Muscle of leg (tissue), 11 donors: ENCODE measurements around the gene ARID1A. TPM values are rescaled to one million over a fixed set of nuclear protein-coding genes. Genes with fewer than 3 reads are reported as not detected.

Experiments used
- DNase-seq: peaks from one replicate; pipeline ENCODE4 v3.0.0; 2013
- H3K27ac ChIP-seq: one replicate; pipeline ENCODE4 v1.5.1; 2013; ENCODE audit warnings: mild to moderate bottlenecking, low read length, control low read depth
- H3K27me3 ChIP-seq: one replicate; pipeline ENCODE4 v1.6.1; 2013; ENCODE audit warnings: low read length; ENCODE audit not compliant: control insufficient read depth, insufficient read depth
- H3K36me3 ChIP-seq: one replicate; pipeline ENCODE4 v1.6.1; 2013; ENCODE audit warnings: low read length; ENCODE audit not compliant: control insufficient read depth, insufficient read depth
- H3K4me1 ChIP-seq: one replicate; pipeline ENCODE4 v1.6.1; 2013; ENCODE audit warnings: low read length; ENCODE audit not compliant: control insufficient read depth, insufficient read depth
- H3K4me3 ChIP-seq: one replicate; pipeline ENCODE4 v1.5.1; 2013; ENCODE audit warnings: low read length, control low read depth
- H3K9me3 ChIP-seq: replicated peaks from 2 replicates; pipeline ENCODE4 v1.6.1; 2013; ENCODE audit warnings: low read depth, low read length; ENCODE audit not compliant: control insufficient read depth
- WGBS: methylation state at CpG from one replicate; pipeline ENCODE4 v1.1.5; 2013; ENCODE audit warnings: missing lambda C conversion rate; ENCODE audit not compliant: insufficient coverage; 5-methylcytosine and 5-hydroxymethylcytosine counted together
- polyA plus RNA-seq, 8 donors: library from polyadenylated mRNA; unstranded; fragments of 120-200 nt; gene quantifications; one replicate each; pipeline versions ENCODE4 v1.2.1 to v1.2.3, GENCODE V29; 2013; ENCODE audit warnings: inconsistent platforms in 1 of 8, low replicate concordance in 1 of 8; ENCODE audit not compliant: insufficient read length in 8 of 8, insufficient read depth in 1 of 8
- total RNA-seq: library from RNA; stranded (reverse); fragments of 120-200 nt; gene quantifications from one replicate; pipeline ENCODE4 v1.2.4, GENCODE V29; 2013

The ARID1A gene
- total and polyA plus RNA-seq, 9 donors: 22.1 to 63.5 (median 44.6) TPM

DNA sequence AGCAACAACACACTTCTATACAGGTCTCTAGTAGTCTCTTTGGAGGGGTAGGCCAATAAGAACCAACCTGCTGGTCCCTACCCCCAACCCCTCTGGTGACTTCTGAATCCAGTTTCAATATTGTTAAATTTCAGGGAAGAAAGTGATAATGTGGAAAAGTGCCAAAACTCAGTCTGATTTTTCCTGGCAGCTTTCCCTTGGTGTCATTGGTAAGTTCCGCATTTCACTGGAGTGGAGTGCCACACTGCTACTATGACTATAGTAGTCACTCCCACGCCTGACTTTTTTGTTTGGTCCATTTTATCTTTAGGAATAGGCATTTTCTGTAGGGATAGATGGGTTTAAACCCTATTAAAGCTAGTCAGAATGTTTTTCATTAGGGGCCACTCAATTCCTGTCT lies 5.7 kb upstream of the ARID1A start:
- Histone ChIP-seq H3K27me3 (no peaks in the 10 kb centered on the region), H3K9me3 (no peaks in the 10 kb centered on the region), H3K36me3 (no peaks in the 10 kb centered on the region), H3K27ac (no peak overlapping the region), H3K4me1 (peaks cover 23% of the 10 kb centered on the region), H3K4me3 (no peak overlapping the region)
- no CpG with 5 or more reads among the region's 2 CpGs for WGBS
- peak; percentile 47 for DNase-seq

DNA sequence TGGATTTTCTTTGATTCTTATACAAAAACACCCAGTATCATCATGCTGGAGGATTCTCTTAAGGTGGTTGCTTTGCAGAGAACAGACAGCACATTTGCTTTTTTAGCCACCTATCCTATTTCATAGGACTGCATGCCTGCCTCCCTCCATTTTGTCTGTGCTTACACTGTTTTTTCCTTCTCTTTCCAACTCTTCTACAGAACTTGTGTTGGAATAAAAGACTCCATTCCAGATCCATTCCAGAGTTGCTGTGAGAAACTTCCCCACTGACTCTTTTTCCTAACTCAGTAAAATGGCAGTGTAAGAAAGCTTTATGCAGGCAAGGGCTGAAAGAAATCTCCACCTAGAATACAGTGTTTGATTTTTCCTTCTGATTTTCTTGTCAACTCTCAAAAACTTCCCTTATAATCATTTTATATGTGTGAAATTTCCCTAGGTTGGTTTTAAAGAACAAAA lies 5.2 kb upstream of the ARID1A start:
- DNase-seq: peak; percentile 70

GRCh38 chr1:26692211-26692792 lies 3.5 kb upstream of the ARID1A start:
- Histone ChIP-seq H3K27ac (peak overlapping the region; percentile 98), H3K4me3 (peak overlapping the region; percentile 61), H3K36me3 (no peaks in the 10 kb centered on the region), H3K9me3 (no peaks in the 10 kb centered on the region), H3K4me1 (peaks cover 24% of the 10 kb centered on the region), H3K27me3 (no peaks in the 10 kb centered on the region)
- DNase-seq: peak; percentile 98
- under 1% methylated on average over 27 of the region's 30 CpGs for WGBS

More for the DNA sequence above, 5.2 kb upstream of the ARID1A start:
- Histone ChIP-seq H3K36me3 (no peaks in the 10 kb centered on the region), H3K27me3 (no peaks in the 10 kb centered on the region), H3K9me3 (no peaks in the 10 kb centered on the region), H3K27ac (no peak overlapping the region), H3K4me3 (no peak overlapping the region), H3K4me1 (peaks cover 24% of the 10 kb centered on the region)

GRCh38 chr1:26692793-26693490 lies 2.9 kb upstream of the ARID1A start:
- 0% methylated on average over 21 of the region's 34 CpGs for WGBS

DNA sequence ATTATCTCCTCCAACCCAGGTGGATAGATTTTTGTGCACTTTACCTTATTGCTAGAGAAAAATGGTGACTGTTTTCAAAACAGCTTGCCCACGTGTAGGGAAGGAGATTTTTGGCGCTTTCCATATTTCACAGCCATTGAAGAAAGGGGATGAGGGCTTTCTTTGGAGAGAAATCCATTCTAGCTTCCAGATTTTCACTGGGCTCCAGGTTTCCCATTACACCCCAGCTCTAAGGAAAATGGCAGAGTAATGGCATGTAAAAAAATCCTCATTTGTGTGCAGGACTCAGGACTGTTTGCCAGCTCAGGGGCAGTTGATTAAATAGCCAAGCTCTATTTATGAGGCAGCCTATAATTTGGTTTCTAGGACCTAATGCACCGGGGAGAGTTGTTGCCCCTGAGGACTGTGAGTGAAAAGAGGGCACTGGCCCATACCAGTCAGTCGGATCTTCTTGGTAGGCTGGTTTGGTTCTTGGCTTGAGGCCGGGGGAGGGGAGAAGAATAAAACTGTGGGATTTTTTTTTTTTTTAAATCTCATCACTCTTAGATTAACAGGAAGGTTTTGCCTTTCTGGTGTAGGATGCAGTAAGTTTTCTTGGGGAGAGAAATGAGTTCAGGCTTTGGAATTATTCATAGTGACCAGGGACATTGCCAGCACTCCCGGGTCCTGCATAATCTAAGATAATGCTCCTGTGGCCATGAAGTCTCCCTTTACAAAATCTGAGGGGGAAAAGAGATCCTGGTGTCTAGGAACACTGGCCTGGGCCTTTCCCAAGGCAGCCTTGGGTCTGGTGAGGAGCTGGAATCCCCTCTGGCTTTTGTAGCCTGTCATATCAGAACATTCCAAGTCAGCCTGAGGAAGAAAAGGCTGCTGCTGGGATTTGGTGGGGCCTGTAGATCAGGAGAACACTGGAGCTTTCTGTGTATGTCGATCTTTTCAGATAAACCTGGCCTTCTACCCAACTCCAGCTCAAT lies 1.9 kb upstream of the ARID1A start:
- H3K27me3 ChIP-seq: no peaks in the 10 kb centered on the region
- WGBS: 15% methylated on average over 2 of the region's 7 CpGs
- H3K36me3 ChIP-seq: no peaks in the 10 kb centered on the region
- peak; percentile 48 for DNase-seq
- H3K9me3 ChIP-seq: no peaks in the 10 kb centered on the region
- H3K4me3 ChIP-seq: peak overlapping the region; percentile 61
- peak overlapping the region; percentile 98 for H3K27ac ChIP-seq
- H3K4me1 ChIP-seq: peaks cover 24% of the 10 kb centered on the region

More at GRCh38 chr1:26692793-26693490, 2.9 kb upstream of the ARID1A start:
- Histone ChIP-seq H3K4me3 (peak overlapping the region; percentile 61), H3K4me1 (peaks cover 24% of the 10 kb centered on the region), H3K9me3 (no peaks in the 10 kb centered on the region), H3K36me3 (no peaks in the 10 kb centered on the region), H3K27me3 (no peaks in the 10 kb centered on the region), H3K27ac (peak overlapping the region; percentile 98)
- peak; percentile 99 for DNase-seq

- WGBS: 4% methylated on average over 13 of the region's 14 CpGs
- Histone ChIP-seq H3K9me3 (no peaks in the 10 kb centered on the region), H3K4me3 (peak overlapping the region; percentile 59), H3K36me3 (no peaks in the 10 kb centered on the region), H3K4me1 (peaks cover 29% of the 10 kb centered on the region), H3K27ac (peak overlapping the region; percentile 98), H3K27me3 (no peaks in the 10 kb centered on the region)
- DNase-seq: no peak
These were observed 1.0 kb upstream of the ARID1A start for GRCh38 chr1:26694638-26695355.

GRCh38 chr1:26696119-26696653 lies 371 bp downstream of the ARID1A start:
- under 1% methylated on average over 47 of the region's 72 CpGs for WGBS
- Histone ChIP-seq H3K36me3 (peaks cover 2% of the 10 kb centered on the region), H3K4me1 (peaks cover 36% of the 10 kb centered on the region), H3K27ac (peak overlapping the region; percentile 87), H3K27me3 (no peaks in the 10 kb centered on the region), H3K4me3 (peak overlapping the region; percentile 59), H3K9me3 (no peaks in the 10 kb centered on the region)
- no peak for DNase-seq

DNA sequence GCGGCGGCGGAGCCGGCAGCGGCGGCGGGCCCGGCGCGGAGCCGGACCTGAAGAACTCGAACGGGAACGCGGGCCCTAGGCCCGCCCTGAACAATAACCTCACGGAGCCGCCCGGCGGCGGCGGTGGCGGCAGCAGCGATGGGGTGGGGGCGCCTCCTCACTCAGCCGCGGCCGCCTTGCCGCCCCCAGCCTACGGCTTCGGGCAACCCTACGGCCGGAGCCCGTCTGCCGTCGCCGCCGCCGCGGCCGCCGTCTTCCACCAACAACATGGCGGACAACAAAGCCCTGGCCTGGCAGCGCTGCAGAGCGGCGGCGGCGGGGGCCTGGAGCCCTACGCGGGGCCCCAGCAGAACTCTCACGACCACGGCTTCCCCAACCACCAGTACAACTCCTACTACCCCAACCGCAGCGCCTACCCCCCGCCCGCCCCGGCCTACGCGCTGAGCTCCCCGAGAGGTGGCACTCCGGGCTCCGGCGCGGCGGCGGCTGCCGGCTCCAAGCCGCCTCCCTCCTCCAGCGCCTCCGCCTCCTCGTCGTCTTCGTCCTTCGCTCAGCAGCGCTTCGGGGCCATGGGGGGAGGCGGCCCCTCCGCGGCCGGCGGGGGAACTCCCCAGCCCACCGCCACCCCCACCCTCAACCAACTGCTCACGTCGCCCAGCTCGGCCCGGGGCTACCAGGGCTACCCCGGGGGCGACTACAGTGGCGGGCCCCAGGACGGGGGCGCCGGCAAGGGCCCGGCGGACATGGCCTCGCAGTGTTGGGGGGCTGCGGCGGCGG lies 1.0 kb downstream of the ARID1A start:
- H3K36me3 ChIP-seq: peaks cover 2% of the 10 kb centered on the region
- peak overlapping the region; percentile 45 for H3K27ac ChIP-seq
- peak overlapping the region; percentile 59 for H3K4me3 ChIP-seq
- H3K9me3 ChIP-seq: no peaks in the 10 kb centered on the region
- H3K27me3 ChIP-seq: no peaks in the 10 kb centered on the region
- peak; percentile 43 for DNase-seq
- under 1% methylated on average over 98 of the region's 98 CpGs for WGBS
- H3K4me1 ChIP-seq: peaks cover 39% of the 10 kb centered on the region

DNA sequence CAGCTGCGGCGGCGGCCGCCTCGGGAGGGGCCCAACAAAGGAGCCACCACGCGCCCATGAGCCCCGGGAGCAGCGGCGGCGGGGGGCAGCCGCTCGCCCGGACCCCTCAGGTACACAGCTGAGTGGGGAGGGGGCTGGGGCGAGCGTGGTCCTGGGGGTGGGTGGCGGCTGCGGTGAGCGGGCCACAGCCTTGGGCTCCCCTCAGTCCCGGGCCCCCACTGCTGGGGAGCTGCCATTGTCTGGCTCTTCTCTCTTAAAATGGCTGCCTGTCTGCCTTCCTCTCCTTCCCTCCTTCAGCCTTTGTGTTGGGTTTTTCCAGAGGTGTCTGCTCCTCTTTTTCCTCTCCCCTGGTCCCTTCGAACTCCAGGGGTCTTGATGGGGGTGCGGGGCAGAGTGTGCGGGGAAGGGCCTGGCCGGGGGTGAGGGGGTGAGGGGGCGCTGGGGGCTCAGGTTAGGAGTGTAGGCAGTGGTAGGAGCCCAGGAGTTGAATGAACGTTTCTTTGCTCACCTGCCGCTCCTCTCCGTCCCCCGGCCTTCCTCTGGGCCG lies 1.7 kb downstream of the ARID1A start:
- H3K27ac ChIP-seq: peak overlapping the region; percentile 86
- H3K27me3 ChIP-seq: no peaks in the 10 kb centered on the region
- peaks cover 40% of the 10 kb centered on the region for H3K4me1 ChIP-seq
- no peak for DNase-seq
- H3K36me3 ChIP-seq: peaks cover 2% of the 10 kb centered on the region
- H3K4me3 ChIP-seq: peak overlapping the region; percentile 59
- 0% methylated on average over 10 of the region's 30 CpGs for WGBS
- no peaks in the 10 kb centered on the region for H3K9me3 ChIP-seq
